Panc1 (cell line): ENCODE results near the gene OR6B1. TPM values are rescaled to one million over a fixed set of nuclear protein-coding genes. Genes with fewer than 3 reads are reported as not detected.

Source experiments
- ATAC-seq: fragments of 200-7000 bp; cut with Tn5 transposase; 2 replicates; pipeline ENCODE4 v1.9.1; 2020; ENCODE audit warnings: mild to moderate bottlenecking, moderate library complexity
- BruUV-seq: library from RNA; stranded (reverse); fragments of 400-500 nt; replicated peaks from 2 replicates; lab custom pipeline; 2021; lab: Mats Ljungman, UMichigan
- CTCF ChIA-PET: fragments of 300-600 bp; sonication (Branson Sonifier 250); formaldehyde crosslinking; loops from one replicate; lab custom pipeline; 2022; ENCODE audit warnings: antibody characterized with exemption; lab: Charles Lee
- POLR2A ChIA-PET: fragments of 300-600 bp; sonication (Branson Sonifier 250); formaldehyde crosslinking; loops from one replicate; lab custom pipeline; 2022; ENCODE audit warnings: antibody characterized with exemption; lab: Charles Lee
- DNase-seq: peaks from one replicate; pipeline ENCODE4 v3.0.0-alpha.2; 2010; ENCODE audit warnings: low read depth, low spot score
- H3K27ac ChIP-seq: 2 replicates; pipeline ENCODE4 v1.5.1; 2011; ENCODE audit warnings: mild to moderate bottlenecking, low read length, inconsistent platforms
- H3K27me3 ChIP-seq: fragments of 200-500 bp; sonication (Bioruptor generic); 2 replicates; pipeline ENCODE4 v1.6.0; 2014; ENCODE audit warnings: low read length, inconsistent platforms; ENCODE audit not compliant: control insufficient read depth, insufficient read depth
- H3K36me3 ChIP-seq: fragments of 200-500 bp; sonication (Bioruptor generic); 2 replicates; pipeline ENCODE4 v1.5.1; 2014; ENCODE audit warnings: inconsistent platforms, mild to moderate bottlenecking, low read length, moderate library complexity; ENCODE audit not compliant: control insufficient read depth, insufficient read depth
- H3K4me1 ChIP-seq: 2 replicates; pipeline ENCODE4 v1.5.1; 2011; ENCODE audit warnings: inconsistent platforms, mild to moderate bottlenecking, low read length, moderate library complexity; ENCODE audit not compliant: control insufficient read depth, insufficient read depth
- H3K4me3 ChIP-seq, 2 experiments: 2 replicates each; pipeline ENCODE4 v1.5.1; 2011 to 2012; ENCODE audit warnings: low read depth in 2 of 2, low read length in 2 of 2, mild to moderate bottlenecking in 2 of 2, inconsistent platforms in 1 of 2, moderate library complexity in 1 of 2
- H3K9me3 ChIP-seq: fragments of 200-500 bp; sonication (Bioruptor generic); 2 replicates; pipeline ENCODE4 v1.5.1; 2014; ENCODE audit warnings: low read depth, mild to moderate bottlenecking, inconsistent platforms, low read length, moderate library complexity; ENCODE audit not compliant: control insufficient read depth, insufficient read depth
- CTCF ChIP-seq: fragments of 450-650 bp; IDR thresholded peaks from 2 replicates; pipeline ENCODE4 v1.5.1; 2017; ENCODE audit warnings: mild to moderate bottlenecking
- POLR2AphosphoS5 ChIP-seq: IDR thresholded peaks from 2 replicates; pipeline ENCODE4 v1.6.1; 2012; ENCODE audit warnings: mild to moderate bottlenecking, low read depth, low read length, moderate library complexity
- SIN3A ChIP-seq: IDR thresholded peaks from 2 replicates; pipeline ENCODE4 v1.6.1; 2012; ENCODE audit warnings: low read depth, mild to moderate bottlenecking, low read length, moderate library complexity, borderline replicate concordance; ENCODE audit not compliant: insufficient read depth
- TCF7L2 ChIP-seq: IDR thresholded peaks from 2 replicates; pipeline ENCODE4 v1.6.1; 2011; ENCODE audit warnings: mild to moderate bottlenecking, low read depth, low read length, inconsistent platforms
- in situ Hi-C: cut with HindIII; loops from 2 replicates; pipeline ENCODE4 v1.10.0; 2016; ENCODE audit warnings: low sequenced_read_pairs, low pct_unique_long_range_greater_than_20kb
- intact Hi-C: fragments of 100-400 bp; cut with micrococcal nuclease; formaldehyde crosslinking; loops from one replicate; pipeline ENCODE4 v1.10.0; 2022; ENCODE audit not compliant: unreplicated experiment
- total RNA-seq: library from RNA; stranded (reverse); gene quantifications from one replicate; pipeline ENCODE4 v1.2.1, GENCODE V29; 2021; ENCODE audit not compliant: unreplicated experiment
- TF ChIP-seq, protein P1 (sequence below), 2 experiments: IDR thresholded peaks; 2 replicates each; pipeline ENCODE4 v1.6.1; 2011 to 2012; ENCODE audit warnings: low read depth in 2 of 2, control low read depth in 1 of 2, low read length in 1 of 2, mild to moderate bottlenecking in 1 of 2, moderate library complexity in 1 of 2; ENCODE audit not compliant: insufficient read depth in 1 of 2

OR6B1 gene
- total RNA-seq, 1 experiment from 2014 or later: not detected

DNA sequence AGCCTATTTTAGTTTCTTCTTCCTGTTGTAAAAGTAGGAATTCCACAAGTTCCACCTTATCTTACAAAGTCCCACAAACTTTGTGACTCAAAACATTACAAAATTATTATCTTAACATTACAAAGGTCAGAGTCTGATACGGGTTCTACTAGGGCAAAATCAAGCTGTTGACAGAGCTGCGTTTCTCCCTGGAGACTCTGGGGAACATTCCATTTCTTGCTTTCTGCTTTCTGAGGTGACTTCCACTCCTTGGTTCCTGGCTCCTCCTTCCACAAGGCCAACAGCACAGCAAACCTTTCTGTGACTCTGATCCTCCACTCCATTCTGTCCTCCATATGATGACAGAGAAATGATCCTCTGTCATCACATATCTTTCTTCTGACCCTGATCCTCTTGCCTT lies 34.8 kb upstream of the OR6B1 start:
- TF ChIP-seq, protein P1, sequence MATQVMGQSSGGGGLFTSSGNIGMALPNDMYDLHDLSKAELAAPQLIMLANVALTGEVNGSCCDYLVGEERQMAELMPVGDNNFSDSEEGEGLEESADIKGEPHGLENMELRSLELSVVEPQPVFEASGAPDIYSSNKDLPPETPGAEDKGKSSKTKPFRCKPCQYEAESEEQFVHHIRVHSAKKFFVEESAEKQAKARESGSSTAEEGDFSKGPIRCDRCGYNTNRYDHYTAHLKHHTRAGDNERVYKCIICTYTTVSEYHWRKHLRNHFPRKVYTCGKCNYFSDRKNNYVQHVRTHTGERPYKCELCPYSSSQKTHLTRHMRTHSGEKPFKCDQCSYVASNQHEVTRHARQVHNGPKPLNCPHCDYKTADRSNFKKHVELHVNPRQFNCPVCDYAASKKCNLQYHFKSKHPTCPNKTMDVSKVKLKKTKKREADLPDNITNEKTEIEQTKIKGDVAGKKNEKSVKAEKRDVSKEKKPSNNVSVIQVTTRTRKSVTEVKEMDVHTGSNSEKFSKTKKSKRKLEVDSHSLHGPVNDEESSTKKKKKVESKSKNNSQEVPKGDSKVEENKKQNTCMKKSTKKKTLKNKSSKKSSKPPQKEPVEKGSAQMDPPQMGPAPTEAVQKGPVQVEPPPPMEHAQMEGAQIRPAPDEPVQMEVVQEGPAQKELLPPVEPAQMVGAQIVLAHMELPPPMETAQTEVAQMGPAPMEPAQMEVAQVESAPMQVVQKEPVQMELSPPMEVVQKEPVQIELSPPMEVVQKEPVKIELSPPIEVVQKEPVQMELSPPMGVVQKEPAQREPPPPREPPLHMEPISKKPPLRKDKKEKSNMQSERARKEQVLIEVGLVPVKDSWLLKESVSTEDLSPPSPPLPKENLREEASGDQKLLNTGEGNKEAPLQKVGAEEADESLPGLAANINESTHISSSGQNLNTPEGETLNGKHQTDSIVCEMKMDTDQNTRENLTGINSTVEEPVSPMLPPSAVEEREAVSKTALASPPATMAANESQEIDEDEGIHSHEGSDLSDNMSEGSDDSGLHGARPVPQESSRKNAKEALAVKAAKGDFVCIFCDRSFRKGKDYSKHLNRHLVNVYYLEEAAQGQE (IDR thresholded peaks at IDR 0.05; ENCODE audit: insufficient read depth in 1 of 2, low read depth in 2 of 2, low read length in 1 of 2): no peak
- TF ChIP-seq TCF7L2 (no peak), SIN3A (no peak), POLR2AphosphoS5 (no peak), CTCF (no peak)
- H3K27ac ChIP-seq: no peak overlapping the region
- H3K9me3 ChIP-seq: no peaks in the 10 kb centered on the region
- in situ Hi-C loops: no loop called here
- POLR2A ChIA-PET: no interaction called here
- ATAC-seq (no peak), DNase-seq (no peak)
- no TSS peak for BruUV-seq
- H3K4me3 ChIP-seq: no peak overlapping the region
- no peaks in the 10 kb centered on the region for H3K27me3 ChIP-seq
- H3K4me1 ChIP-seq: no peaks in the 10 kb centered on the region
- CTCF ChIA-PET: no interaction called here
- H3K36me3 ChIP-seq: no peaks in the 10 kb centered on the region
- intact Hi-C loops: no loop called here

- Histone ChIP-seq H3K4me3 (no peak overlapping the region), H3K36me3 (no peaks in the 10 kb centered on the region), H3K27ac (no peak overlapping the region), H3K27me3 (no peaks in the 10 kb centered on the region), H3K4me1 (no peaks in the 10 kb centered on the region), H3K9me3 (no peaks in the 10 kb centered on the region)
- ChIA-PET POLR2A (no interaction called here), CTCF (no interaction called here)
- in situ Hi-C loops (no loop called here), intact Hi-C loops (no loop called here)
- no peak for TF ChIP-seq SIN3A
- no peak for TF ChIP-seq CTCF
- TF ChIP-seq, protein P1 (IDR thresholded peaks at IDR 0.05; ENCODE audit: insufficient read depth in 1 of 2, low read depth in 2 of 2, low read length in 1 of 2): no peak
- TF ChIP-seq POLR2AphosphoS5: no peak
- TF ChIP-seq TCF7L2: no peak
- no peak for DNase-seq
- BruUV-seq: no TSS peak
- no peak for ATAC-seq
Observed at GRCh38 chr7:143967398-143967797, 32.7 kb upstream of the OR6B1 start.
